Nephron progenitor cell (in vitro differentiated cells): ENCODE measurements around the gene MYLK.

ENCODE experiments used
- DNase-seq: peaks from one replicate; pipeline ENCODE4 v3.0.0; 2021
- H3K27ac Mint-ChIP-seq: 2 replicates; pipeline ENCODE4 v1.8.0; 2021; ENCODE audit warnings: mild to moderate bottlenecking, moderate library complexity, mixed read lengths
- H3K27me3 Mint-ChIP-seq: 2 replicates; pipeline ENCODE4 v1.8.0; 2021; ENCODE audit warnings: mild to moderate bottlenecking, low read depth, mixed read lengths; ENCODE audit not compliant: poor library complexity
- H3K36me3 Mint-ChIP-seq: 2 replicates; pipeline ENCODE4 v1.8.0; 2021; ENCODE audit warnings: low read depth, mixed read lengths
- H3K4me1 Mint-ChIP-seq: 2 replicates; pipeline ENCODE4 v1.8.0; 2021; ENCODE audit warnings: mixed read lengths
- H3K4me3 Mint-ChIP-seq: 2 replicates; pipeline ENCODE4 v1.8.0; 2021; ENCODE audit warnings: mild to moderate bottlenecking, moderate library complexity, mixed read lengths
- H3K9me3 Mint-ChIP-seq: 2 replicates; pipeline ENCODE4 v1.8.0; 2021; ENCODE audit warnings: mild to moderate bottlenecking, moderate library complexity, mixed read lengths
- CTCF ChIP-seq: fragments of 200-600 bp; sonication (generic); IDR thresholded peaks from 2 replicates; pipeline ENCODE4 v1.5.0; 2021; ENCODE audit warnings: antibody characterized with exemption

Gene MYLK

DNA sequence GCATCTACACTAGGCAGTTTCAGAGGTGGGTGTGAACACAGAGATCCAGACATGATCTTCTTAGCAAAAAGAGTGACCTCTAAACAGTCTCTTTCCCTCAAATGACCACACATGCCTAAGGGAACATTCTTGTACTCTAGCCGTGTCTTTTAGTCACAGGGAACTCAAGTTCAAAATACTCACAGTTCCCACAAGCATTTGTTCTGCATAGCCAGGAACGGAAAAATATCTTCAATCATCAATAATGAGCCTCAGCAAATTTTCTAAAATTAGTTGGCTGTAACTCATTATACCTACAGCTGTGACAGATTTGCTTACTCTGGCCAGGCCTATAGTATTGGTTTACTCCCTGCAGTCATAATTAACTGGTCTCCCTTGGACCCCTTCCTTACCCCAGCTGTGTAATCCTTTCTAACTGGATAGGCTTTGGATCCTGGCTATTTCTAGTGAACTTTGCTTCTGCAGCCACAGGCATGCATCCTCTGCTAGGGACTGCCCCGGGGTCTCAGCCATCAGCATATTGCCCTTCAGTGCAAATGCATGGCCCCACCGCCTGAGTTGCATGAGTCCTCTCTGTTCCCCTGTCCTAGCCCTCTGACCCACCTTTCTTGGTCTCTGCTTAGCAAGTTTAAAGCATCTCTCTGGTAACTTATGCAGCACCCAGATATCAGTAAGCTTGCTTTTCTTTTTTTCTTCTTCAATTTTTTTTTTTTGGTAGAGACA lies 243.2 kb downstream of the MYLK start:
- no peak for DNase-seq
- no peaks in the 10 kb centered on the region for H3K36me3 Mint-ChIP-seq
- no peak overlapping the region for H3K27ac Mint-ChIP-seq
- H3K9me3 Mint-ChIP-seq: no peaks in the 10 kb centered on the region
- no peak overlapping the region for H3K4me3 Mint-ChIP-seq
- peaks cover 3% of the 10 kb centered on the region for H3K27me3 Mint-ChIP-seq
- H3K4me1 Mint-ChIP-seq: peaks cover 55% of the 10 kb centered on the region
- no peak for TF ChIP-seq CTCF

GRCh38 chr3:123640311-123640710 lies 243.8 kb downstream of the MYLK start:
- DNase-seq: no peak
- H3K36me3 Mint-ChIP-seq: no peaks in the 10 kb centered on the region
- H3K27ac Mint-ChIP-seq: no peak overlapping the region

DNA sequence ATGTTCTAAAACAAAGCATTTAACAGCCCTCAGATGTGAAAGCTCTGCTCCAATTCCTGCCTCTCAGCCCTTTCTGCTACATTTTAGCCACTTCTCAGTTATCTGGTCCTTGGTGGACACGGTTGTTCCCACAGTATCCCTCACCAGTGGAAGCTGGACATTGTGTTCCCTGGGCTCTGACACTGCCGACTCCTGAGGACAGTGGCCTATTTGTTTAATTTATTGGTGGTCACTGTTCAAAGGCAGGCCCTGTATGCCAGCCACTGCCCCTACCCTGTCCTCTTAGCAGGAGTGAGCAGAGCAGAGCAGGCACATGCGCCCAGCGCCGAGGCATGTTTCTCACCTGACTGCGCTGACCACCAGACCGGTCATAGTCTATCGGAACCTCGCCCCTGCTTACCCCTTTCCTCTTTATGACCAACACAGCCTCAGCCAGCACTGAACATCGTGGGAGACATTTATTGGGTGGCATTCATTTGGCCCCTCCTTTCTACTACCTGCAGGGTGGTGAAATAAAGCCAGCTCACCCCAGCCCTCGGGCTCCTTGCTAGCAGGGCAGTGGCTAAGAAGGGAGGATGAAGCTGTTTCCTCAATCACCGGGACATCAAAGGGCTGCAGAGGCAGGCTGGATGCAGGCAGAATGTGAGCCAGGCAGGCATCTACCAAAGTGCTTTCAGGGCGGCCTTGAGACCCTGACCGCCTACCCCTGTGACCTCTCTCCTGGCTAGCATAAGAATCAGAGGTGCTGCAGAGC lies 245.0 kb downstream of the MYLK start:
- H3K27me3 Mint-ChIP-seq: peaks cover 3% of the 10 kb centered on the region
- DNase-seq: no peak
- no peak for TF ChIP-seq CTCF
- H3K36me3 Mint-ChIP-seq: no peaks in the 10 kb centered on the region
- H3K27ac Mint-ChIP-seq: no peak overlapping the region
- H3K4me3 Mint-ChIP-seq: no peak overlapping the region
- no peaks in the 10 kb centered on the region for H3K9me3 Mint-ChIP-seq
- H3K4me1 Mint-ChIP-seq: peaks cover 72% of the 10 kb centered on the region

More at GRCh38 chr3:123640311-123640710, 243.8 kb downstream of the MYLK start:
- H3K4me3 Mint-ChIP-seq: no peak overlapping the region
- H3K27me3 Mint-ChIP-seq: peaks cover 3% of the 10 kb centered on the region
- H3K4me1 Mint-ChIP-seq: peaks cover 60% of the 10 kb centered on the region
- H3K9me3 Mint-ChIP-seq: no peaks in the 10 kb centered on the region
- TF ChIP-seq CTCF: no peak

DNA sequence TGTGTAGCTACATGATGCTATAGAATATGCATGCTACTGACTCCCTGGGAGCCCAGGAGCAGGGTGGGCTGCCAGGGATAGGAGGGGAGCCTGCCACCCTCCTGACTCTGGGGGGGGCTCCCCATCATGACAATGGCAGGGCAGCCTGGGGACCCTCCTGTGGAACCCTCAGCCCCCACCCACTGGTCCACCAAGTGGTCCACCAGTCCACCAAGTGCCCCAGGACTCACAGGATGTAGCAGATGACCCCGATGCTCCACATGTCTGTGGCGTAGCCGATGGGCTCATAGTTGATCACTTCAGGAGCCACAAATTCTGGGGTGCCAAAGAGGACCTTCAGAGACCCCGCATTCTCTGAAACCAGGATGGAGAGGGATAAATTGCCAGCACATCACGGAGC lies 246.3 kb downstream of the MYLK start:
- Mint-ChIP-seq H3K9me3 (no peaks in the 10 kb centered on the region), H3K27ac (no peak overlapping the region), H3K27me3 (peaks cover 3% of the 10 kb centered on the region), H3K4me1 (peaks cover 81% of the 10 kb centered on the region), H3K36me3 (no peaks in the 10 kb centered on the region), H3K4me3 (no peak overlapping the region)
- no peak for TF ChIP-seq CTCF
- no peak for DNase-seq

DNA sequence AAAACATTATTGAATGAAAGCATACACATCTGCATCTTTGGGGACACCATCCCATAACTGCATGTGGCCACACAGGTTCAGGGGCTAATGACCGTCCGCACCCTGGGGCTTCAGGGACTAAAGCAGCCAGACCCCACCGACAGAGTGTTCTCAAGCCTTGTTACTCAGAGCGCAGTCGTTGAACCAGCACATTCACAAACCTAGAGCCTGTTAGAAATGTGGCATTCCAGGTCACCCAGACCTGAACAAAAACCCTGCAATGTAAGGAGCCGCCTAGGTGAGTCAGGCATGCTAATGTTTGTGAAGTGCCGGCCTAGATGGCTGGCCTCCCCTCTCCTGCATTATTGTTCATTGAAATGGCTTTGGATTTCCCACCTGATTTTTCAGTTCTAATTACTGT lies 247.0 kb downstream of the MYLK start:
- TF ChIP-seq CTCF: no peak
- Mint-ChIP-seq H3K36me3 (peaks cover 5% of the 10 kb centered on the region), H3K27ac (no peak overlapping the region), H3K4me1 (peaks cover 83% of the 10 kb centered on the region), H3K9me3 (no peaks in the 10 kb centered on the region), H3K4me3 (no peak overlapping the region), H3K27me3 (peaks cover 3% of the 10 kb centered on the region)
- DNase-seq: no peak
